ENCODE results near the gene OR1S2. TPM values are rescaled to one million over a fixed set of nuclear protein-coding genes. Genes with fewer than 3 reads are reported as not detected.

The OR1S2 gene
- total RNA-seq, 1 experiment from 2014 or later, result not detected

DNA sequence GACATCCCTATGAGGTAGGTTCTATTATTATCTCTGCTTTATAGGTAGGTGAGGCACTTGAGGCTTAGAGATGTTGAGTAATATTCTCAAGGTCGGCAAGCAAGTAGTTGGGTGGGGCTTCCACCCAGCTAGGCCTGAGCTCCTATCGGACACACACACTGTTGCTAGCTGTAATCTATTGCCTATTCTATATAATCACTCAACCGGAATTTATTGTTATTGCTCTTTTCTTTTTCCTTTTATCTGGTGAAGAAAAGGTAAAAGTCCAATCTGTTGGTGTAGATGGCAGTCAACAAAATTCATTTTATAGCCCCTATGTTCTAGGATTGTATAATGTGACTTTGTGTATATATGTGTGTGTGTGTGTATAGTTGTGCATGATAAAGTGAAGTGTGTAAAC, 11.7 kb downstream of the OR1S2 start:
- Mint-ChIP-seq H3K4me1 (no peaks in the 10 kb centered on the region), H3K27ac (no peak overlapping the region), H3K4me3 (no peak overlapping the region), H3K36me3 (0 out of 2 replicates have a peak, but pooled peaks cover 5% of the 10 kb centered on the region), H3K27me3 (ENCODE audit: low read depth) (no peaks in the 10 kb centered on the region), H3K9me3 (peaks cover 18% of the 10 kb centered on the region)
- TF ChIP-seq TP53 (CRISPR knock-in tag; IDR thresholded peaks at IDR 0.05) (no peak), SP1 (CRISPR knock-in tag; conservative IDR thresholded peaks at IDR 0.05) (no peak), FOXJ3 (CRISPR knock-in tag; IDR thresholded peaks at IDR 0.05; ENCODE audit: borderline replicate concordance) (no peak), ELF4 (CRISPR knock-in tag; IDR thresholded peaks at IDR 0.05; ENCODE audit: low read depth) (no peak), PRRX2 (CRISPR knock-in tag; IDR thresholded peaks at IDR 0.05) (no peak), ZNF425 (CRISPR knock-in tag; conservative IDR thresholded peaks at IDR 0.05) (no peak)
- TF ChIP-seq, protein P1, sequence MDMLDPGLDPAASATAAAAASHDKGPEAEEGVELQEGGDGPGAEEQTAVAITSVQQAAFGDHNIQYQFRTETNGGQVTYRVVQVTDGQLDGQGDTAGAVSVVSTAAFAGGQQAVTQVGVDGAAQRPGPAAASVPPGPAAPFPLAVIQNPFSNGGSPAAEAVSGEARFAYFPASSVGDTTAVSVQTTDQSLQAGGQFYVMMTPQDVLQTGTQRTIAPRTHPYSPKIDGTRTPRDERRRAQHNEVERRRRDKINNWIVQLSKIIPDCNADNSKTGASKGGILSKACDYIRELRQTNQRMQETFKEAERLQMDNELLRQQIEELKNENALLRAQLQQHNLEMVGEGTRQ (CRISPR knock-in tag; IDR thresholded peaks at IDR 0.05), result no peak
- TF ChIP-seq, protein P2, sequence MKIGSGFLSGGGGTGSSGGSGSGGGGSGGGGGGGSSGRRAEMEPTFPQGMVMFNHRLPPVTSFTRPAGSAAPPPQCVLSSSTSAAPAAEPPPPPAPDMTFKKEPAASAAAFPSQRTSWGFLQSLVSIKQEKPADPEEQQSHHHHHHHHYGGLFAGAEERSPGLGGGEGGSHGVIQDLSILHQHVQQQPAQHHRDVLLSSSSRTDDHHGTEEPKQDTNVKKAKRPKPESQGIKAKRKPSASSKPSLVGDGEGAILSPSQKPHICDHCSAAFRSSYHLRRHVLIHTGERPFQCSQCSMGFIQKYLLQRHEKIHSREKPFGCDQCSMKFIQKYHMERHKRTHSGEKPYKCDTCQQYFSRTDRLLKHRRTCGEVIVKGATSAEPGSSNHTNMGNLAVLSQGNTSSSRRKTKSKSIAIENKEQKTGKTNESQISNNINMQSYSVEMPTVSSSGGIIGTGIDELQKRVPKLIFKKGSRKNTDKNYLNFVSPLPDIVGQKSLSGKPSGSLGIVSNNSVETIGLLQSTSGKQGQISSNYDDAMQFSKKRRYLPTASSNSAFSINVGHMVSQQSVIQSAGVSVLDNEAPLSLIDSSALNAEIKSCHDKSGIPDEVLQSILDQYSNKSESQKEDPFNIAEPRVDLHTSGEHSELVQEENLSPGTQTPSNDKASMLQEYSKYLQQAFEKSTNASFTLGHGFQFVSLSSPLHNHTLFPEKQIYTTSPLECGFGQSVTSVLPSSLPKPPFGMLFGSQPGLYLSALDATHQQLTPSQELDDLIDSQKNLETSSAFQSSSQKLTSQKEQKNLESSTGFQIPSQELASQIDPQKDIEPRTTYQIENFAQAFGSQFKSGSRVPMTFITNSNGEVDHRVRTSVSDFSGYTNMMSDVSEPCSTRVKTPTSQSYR (CRISPR knock-in tag; IDR thresholded peaks at IDR 0.05), result no peak
- TF ChIP-seq, protein P3, sequence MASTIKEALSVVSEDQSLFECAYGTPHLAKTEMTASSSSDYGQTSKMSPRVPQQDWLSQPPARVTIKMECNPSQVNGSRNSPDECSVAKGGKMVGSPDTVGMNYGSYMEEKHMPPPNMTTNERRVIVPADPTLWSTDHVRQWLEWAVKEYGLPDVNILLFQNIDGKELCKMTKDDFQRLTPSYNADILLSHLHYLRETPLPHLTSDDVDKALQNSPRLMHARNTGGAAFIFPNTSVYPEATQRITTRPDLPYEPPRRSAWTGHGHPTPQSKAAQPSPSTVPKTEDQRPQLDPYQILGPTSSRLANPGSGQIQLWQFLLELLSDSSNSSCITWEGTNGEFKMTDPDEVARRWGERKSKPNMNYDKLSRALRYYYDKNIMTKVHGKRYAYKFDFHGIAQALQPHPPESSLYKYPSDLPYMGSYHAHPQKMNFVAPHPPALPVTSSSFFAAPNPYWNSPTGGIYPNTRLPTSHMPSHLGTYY (CRISPR knock-in tag; IDR thresholded peaks at IDR 0.05), result no peak
- DNase-seq (ENCODE audit: low spot score) (no peak), ATAC-seq (no peak)
- POLR2A ChIA-PET, result no interaction called here
- CTCF ChIA-PET, result no interaction called here

DNA sequence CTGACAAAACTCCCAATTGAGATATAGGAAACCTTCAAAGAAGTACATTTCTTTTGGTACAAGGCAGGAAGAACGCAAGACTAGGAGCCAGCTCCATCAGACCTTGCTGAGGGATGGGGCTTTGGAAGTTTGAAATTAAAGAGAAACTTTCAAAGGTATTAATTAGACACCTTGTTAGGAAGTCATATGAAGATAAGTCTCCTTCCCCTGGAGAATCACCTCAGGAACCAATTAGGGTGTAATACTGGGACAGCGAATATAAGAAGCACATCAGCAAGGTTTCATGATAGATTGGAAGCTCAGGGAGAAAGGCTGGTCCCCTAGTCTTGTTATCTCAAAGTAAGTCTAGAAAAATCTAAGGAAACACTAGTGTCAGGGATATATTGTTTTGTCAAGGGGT, 15.2 kb downstream of the OR1S2 start, which contains the start of gene OR9Q2:
Gene OR9Q2 (plus strand): TSS at position 301 of the 400 bp plus-strand sequence. CDS start 1,421 bp downstream, outside the sequence.
- DNase-seq (ENCODE audit: low spot score), result no peak
- CTCF ChIA-PET, result interaction anchor here (1.9 kb wide), 1 partner anchor 97 kb away, joined by 5 read pairs; no protein-coding TSS in a partner anchor
- H3K27ac Mint-ChIP-seq, result no peak within 1 kb of the TSS

DNA sequence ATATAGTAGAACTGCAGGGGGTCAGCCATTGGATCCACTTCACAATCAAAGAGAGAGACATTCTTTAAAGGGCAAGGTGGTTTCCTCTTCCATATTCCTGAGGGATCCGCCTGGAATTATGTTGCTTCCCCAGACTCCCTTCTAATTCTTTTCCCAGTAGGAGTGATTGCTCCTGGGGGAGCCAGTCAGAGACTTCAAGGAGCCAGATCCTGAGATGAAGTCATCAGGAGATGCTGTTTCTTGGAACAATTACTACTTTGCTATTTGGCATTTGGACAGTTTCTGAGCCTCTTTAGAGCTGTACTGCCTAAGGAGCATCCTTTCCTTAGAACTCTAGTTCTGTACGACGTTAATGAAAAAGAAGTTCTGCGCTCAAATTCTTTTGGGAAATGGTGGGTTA, 17.0 kb downstream of the OR1S2 start:
- peak; percentile 32; the same call in 1 of the 2 replicates for ATAC-seq
- no peaks in the 10 kb centered on the region for H3K36me3 Mint-ChIP-seq
- TF ChIP-seq ATF2 (CRISPR knock-in tag; IDR thresholded peaks at IDR 0.05; ENCODE audit: borderline replicate concordance, low read depth), result no peak
- no peak for TF ChIP-seq AR (CRISPR knock-in tag; IDR thresholded peaks at IDR 0.05)
- no peak for TF ChIP-seq HMGXB4 (CRISPR knock-in tag; IDR thresholded peaks at IDR 0.05)
- no peak for TF ChIP-seq ZNF423 (CRISPR knock-in tag; IDR thresholded peaks at IDR 0.05)
- no peak for TF ChIP-seq CREB1 (CRISPR knock-in tag; IDR thresholded peaks at IDR 0.05)
- no peak for TF ChIP-seq GTF2I (CRISPR knock-in tag; conservative IDR thresholded peaks at IDR 0.05)

More for the DNA sequence above, 15.2 kb downstream of the OR1S2 start, which contains the start of gene OR9Q2:
- Mint-ChIP-seq H3K4me1 (peaks cover 4% of the 10 kb centered on the region; the same call in 1 of the 2 replicates), H3K4me3 (no peak within 1 kb of the TSS), H3K27me3 (ENCODE audit: low read depth) (no peaks in the 10 kb centered on the region), H3K9me3 (no peaks in the 10 kb centered on the region), H3K36me3 (no peaks in the 10 kb centered on the region)
- POLR2A ChIA-PET, result interaction anchor here (0.5 kb wide), 1 partner anchor 9 kb away, joined by 3 read pairs; no protein-coding TSS in a partner anchor
- TF ChIP-seq MAX (CRISPR knock-in tag; IDR thresholded peaks at IDR 0.05) (no peak), MYBL2 (CRISPR knock-in tag; IDR thresholded peaks at IDR 0.05) (no peak), NFATC4 (CRISPR knock-in tag; IDR thresholded peaks at IDR 0.05) (no peak), CBFB (CRISPR knock-in tag; IDR thresholded peaks at IDR 0.05; ENCODE audit: low read depth) (no peak), ETV6 (CRISPR knock-in tag; IDR thresholded peaks at IDR 0.05) (no peak)
- ATAC-seq, result no peak

More for the DNA sequence above, 17.0 kb downstream of the OR1S2 start:
- H3K9me3 Mint-ChIP-seq, result no peaks in the 10 kb centered on the region
- H3K27me3 Mint-ChIP-seq (ENCODE audit: low read depth), result no peaks in the 10 kb centered on the region
- H3K27ac Mint-ChIP-seq, result no peak overlapping the region
- H3K4me1 Mint-ChIP-seq, result peaks cover 4% of the 10 kb centered on the region; the same call in 1 of the 2 replicates
- H3K4me3 Mint-ChIP-seq, result no peak overlapping the region
- POLR2A ChIA-PET, result no interaction called here
- DNase-seq (ENCODE audit: low spot score), result no peak
- CTCF ChIA-PET, result no interaction called here

Measured in WTC11 (cell line).